Mesothelial cell of epicardium (in vitro differentiated cells): ENCODE data around the gene RPRD2. TPM values are rescaled to one million over a fixed set of nuclear protein-coding genes. Genes with fewer than 3 reads are reported as not detected.

Experiments
- DNase-seq, 2 experiments: peaks; one replicate each; pipeline ENCODE4 v3.0.0; 2021; ENCODE audit warnings: low spot score in 2 of 2; ENCODE audit not compliant: unreplicated experiment in 2 of 2
- H3K27ac Mint-ChIP-seq: 2 replicates; pipeline ENCODE4 v1.8.0; 2021; ENCODE audit warnings: mixed read lengths
- H3K27me3 Mint-ChIP-seq: 2 replicates; pipeline ENCODE4 v1.8.0; 2021; ENCODE audit warnings: low read depth, mixed read lengths
- H3K36me3 Mint-ChIP-seq: 2 replicates; pipeline ENCODE4 v1.8.0; 2021; ENCODE audit warnings: mixed read lengths
- H3K4me1 Mint-ChIP-seq: 2 replicates; pipeline ENCODE4 v1.8.0; 2021; ENCODE audit warnings: mixed read lengths
- H3K4me3 Mint-ChIP-seq: 2 replicates; pipeline ENCODE4 v1.8.0; 2021; ENCODE audit warnings: mild to moderate bottlenecking, moderate library complexity, mixed read lengths
- H3K9me3 Mint-ChIP-seq: 2 replicates; pipeline ENCODE4 v1.8.0; 2021; ENCODE audit warnings: mixed read lengths
- CTCF ChIP-seq: fragments of 200-600 bp; sonication (generic); IDR thresholded peaks from one replicate; pipeline ENCODE4 v1.5.0; 2021; ENCODE audit warnings: antibody characterized with exemption; ENCODE audit not compliant: unreplicated experiment
- total RNA-seq: library from RNA; stranded (reverse); gene quantifications from 3 replicates; pipeline ENCODE4 v1.2.1, GENCODE V29; 2021

Gene RPRD2
- total RNA-seq, 1 donor from 2014 or later, result 38.5 TPM

DNA sequence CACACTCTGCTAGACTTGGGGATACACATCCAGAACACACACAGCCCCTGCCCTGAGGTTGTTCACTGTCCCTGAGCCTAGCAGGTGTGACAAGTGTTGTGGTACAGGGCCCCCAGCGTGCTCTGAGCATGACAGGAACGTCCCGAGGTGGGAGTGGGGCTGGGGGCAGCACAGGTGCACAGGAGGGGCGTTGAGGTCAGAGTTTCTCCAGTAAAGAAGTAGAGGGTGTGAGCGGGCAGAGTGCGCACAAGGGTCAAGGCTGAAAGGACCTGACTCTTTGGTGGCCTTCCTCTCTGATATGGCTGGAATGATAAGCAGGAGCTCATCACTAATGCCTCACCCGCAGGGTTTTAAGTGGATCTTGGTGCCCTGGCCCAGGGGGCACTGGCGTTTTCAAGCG, 150.3 kb downstream of the RPRD2 start:
- no peak for TF ChIP-seq CTCF
- Mint-ChIP-seq H3K27me3 (no peaks in the 10 kb centered on the region), H3K4me1 (peaks cover 10% of the 10 kb centered on the region), H3K27ac (no peak overlapping the region), H3K36me3 (peaks cover 9% of the 10 kb centered on the region), H3K9me3 (no peaks in the 10 kb centered on the region), H3K4me3 (peak overlapping the region; percentile 93)
- no peak for DNase-seq

DNA sequence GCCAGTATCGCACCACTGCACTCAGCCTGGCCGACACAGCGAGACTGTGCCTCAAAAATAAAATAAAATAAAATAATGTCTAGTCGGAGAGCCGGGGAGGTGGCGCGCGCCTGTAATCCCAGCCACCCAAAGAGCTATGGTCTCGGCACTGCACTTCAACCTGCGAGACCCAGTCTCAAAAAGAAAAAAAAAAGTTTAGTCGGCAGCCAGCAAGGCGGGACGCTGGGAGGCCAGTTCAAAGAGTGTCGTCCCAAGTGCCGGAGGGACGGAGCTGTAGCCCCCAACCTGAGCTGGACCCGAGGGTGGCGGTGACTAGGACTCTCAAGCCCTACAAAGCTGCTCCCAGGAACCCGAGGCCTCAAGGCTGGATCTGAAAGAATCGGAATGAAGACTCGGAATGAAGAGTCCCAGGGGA, 151.0 kb downstream of the RPRD2 start:
- peak overlapping the region; percentile 93 for H3K4me3 Mint-ChIP-seq

DNA sequence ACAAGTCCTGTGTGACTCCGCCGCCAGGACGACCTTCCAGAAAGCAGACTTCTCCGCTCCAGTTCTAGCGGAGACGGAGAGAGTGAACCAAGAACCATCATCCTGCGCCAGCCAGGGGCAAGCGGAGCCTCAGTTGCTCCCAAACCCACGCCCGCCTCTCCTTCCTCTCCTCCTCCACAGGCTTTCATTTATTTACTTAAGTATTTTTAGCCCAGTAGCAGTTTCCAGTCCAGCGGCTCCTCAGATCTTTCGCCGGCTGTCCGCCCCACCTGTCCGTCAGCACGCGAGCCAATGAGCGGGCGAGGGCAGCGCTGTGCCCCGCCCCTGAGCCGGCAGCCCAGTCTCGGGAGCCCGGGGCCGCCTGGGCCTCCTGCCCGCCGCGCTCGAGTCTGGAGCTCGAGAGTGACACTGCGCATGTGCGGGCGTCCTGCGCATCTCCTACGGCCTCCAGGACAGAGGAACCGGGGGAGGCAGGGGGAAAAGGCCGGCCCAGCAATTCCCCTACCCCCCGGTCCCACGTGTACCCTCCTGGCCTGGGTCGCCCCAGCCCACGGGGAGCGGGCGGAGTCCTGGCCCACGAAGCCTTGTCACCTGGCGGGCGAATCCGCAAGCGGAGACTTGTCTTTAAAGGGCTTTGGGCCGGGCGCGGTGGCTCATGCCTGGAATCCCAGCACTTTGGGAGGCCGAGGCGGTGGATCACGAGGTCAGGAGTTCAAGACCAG, 151.5 kb downstream of the RPRD2 start, which contains the start of gene FALEC:
Gene FALEC, plus strand, starts transcription at position 425 of the 722 bp plus-strand sequence.
- no peak for TF ChIP-seq CTCF
- DNase-seq, result peak; percentile 96
- Mint-ChIP-seq H3K4me3 (peak within 1 kb of the TSS; percentile 93), H3K27me3 (no peaks in the 10 kb centered on the region), H3K9me3 (no peaks in the 10 kb centered on the region), H3K36me3 (peaks cover 9% of the 10 kb centered on the region), H3K27ac (peak within 1 kb of the TSS; percentile 94), H3K4me1 (peaks cover 10% of the 10 kb centered on the region)

More for the DNA sequence above, 151.0 kb downstream of the RPRD2 start:
- Mint-ChIP-seq H3K36me3 (peaks cover 9% of the 10 kb centered on the region), H3K27me3 (no peaks in the 10 kb centered on the region), H3K9me3 (no peaks in the 10 kb centered on the region), H3K4me1 (peaks cover 10% of the 10 kb centered on the region), H3K27ac (peak overlapping the region; percentile 94)
- no peak for DNase-seq
- no peak for TF ChIP-seq CTCF

DNA sequence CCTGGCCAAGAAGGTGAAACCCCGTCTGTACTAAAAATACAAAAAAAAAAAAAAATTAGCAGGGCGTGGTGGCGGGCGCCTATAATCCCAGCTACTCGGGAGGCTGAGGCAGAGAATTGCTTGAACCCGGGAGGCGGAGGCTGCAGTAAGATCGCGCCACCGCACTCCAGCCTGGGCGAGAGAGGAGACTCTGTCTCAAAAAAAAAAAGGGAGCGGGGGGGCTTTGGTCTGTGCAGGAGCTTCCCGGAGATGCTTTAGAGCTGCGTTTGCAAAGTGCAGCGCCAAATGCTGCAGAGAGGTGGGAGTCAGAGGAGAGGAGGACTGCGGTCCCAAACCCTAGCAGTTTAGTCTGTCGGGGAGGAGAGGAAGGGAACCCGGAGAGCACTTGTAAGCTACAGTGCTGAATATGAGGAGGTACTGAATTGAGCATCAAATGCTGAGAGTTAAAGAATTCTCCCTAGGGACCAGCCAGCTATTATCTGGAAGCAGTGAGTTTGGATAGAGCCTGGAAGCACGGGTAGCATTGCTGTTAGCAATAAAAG, 152.2 kb downstream of the RPRD2 start:
- no peak for TF ChIP-seq CTCF
- Mint-ChIP-seq H3K27me3 (no peaks in the 10 kb centered on the region), H3K9me3 (no peaks in the 10 kb centered on the region), H3K36me3 (peaks cover 9% of the 10 kb centered on the region), H3K4me1 (peaks cover 10% of the 10 kb centered on the region), H3K27ac (peak overlapping the region; percentile 84), H3K4me3 (peak overlapping the region; percentile 93)
- DNase-seq, result peak in 1 of 2 experiments; percentile 42

DNA sequence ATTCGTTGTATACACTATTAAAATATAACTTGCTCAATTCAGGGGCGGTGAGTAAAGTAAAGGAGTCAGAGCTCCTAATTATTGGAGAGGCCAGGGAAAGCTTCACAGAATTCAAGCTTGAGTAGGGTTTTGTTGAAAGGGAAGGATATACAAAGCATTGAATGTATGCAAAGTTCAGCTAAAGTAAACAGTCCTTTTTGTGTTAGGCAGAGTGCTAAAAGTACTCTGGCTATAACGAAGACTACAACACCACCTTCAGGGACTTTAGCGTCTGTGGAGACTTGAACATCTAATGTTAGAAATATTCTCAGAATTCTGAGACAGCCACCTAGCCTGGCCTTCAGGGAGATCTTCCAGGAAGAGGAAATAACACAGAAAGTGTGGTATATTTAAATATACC, 152.7 kb downstream of the RPRD2 start:
- Mint-ChIP-seq H3K4me1 (peaks cover 10% of the 10 kb centered on the region), H3K9me3 (no peaks in the 10 kb centered on the region), H3K4me3 (peak overlapping the region; percentile 93), H3K27me3 (no peaks in the 10 kb centered on the region), H3K27ac (no peak overlapping the region), H3K36me3 (peaks cover 8% of the 10 kb centered on the region)
- no peak for TF ChIP-seq CTCF
- DNase-seq, result no peak
